K562 (cell line): ENCODE data around the gene TSPAN12.

Experiments
- FOS ChIP-seq: IDR thresholded peaks from 3 replicates; pipeline ENCODE4 v1.6.1; 2011; ENCODE audit not compliant: insufficient read length; ENCODE audit errors: extremely low read depth
- POLR2A ChIP-seq: fragments of 450-650 bp; conservative IDR thresholded peaks from 2 replicates; pipeline ENCODE4 v1.6.1; 2016
- RFX5 ChIP-seq: IDR thresholded peaks from 2 replicates; pipeline ENCODE4 v1.6.1; 2011; ENCODE audit warnings: low read depth, mild to moderate bottlenecking, improper control_type of control experiment, low read length
- TF ChIP-seq, protein P1 (sequence below): sonication (generic); formaldehyde crosslinking; IDR thresholded peaks from 2 replicates; pipeline ENCODE4 v1.9.0; 2022; ENCODE audit warnings: mild to moderate bottlenecking, missing genetic modification reagents
- TF ChIP-seq, protein P2 (sequence below): fragments of 250-450 bp; sonication (Bioruptor Pico); IDR thresholded peaks from 2 replicates; pipeline ENCODE4 v1.8.0; 2021; ENCODE audit warnings: mild to moderate bottlenecking, moderate library complexity
- TF ChIP-seq, protein P3 (sequence below): sonication (generic); formaldehyde crosslinking; IDR thresholded peaks from 2 replicates; pipeline ENCODE4 v1.8.1; 2022; ENCODE audit warnings: missing genetic modification reagents

DNA sequence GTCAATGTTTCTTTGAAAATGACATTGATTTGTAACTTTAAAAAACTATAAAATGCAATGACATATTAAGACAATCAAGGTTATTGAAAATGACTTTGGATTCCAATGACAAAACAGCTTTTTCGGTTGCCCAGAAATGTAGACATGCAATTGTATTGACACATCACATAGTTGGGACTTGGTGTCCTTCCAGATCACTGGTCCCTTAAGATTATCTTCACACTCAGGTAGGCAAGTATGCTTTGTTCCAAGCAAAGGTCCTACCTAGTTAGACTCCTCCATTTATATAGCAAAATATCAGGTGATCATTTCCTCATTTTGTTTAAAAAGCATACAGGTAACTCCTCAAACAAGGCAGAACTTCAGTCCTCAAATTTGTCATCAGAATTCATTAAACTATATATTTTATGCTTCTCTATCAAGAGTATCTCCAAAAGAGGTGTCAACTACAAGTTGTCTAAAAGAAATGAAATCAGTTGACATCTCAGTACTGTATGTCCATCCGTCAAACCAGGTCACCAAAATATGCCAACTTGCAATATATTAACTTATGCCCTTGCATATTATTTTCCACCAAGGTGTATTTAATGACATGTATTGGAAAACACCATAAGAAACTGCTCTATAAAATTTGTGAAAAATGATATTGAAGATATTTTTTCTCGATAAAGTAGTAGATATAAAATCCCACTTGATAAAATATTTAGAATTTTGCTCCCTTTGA lies 64.6 kb downstream of the TSPAN12 start:
- TF ChIP-seq, protein P1, sequence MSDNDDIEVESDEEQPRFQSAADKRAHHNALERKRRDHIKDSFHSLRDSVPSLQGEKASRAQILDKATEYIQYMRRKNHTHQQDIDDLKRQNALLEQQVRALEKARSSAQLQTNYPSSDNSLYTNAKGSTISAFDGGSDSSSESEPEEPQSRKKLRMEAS (CRISPR knock-in tag) = no peak
- TF ChIP-seq POLR2A (no peak), RFX5 (no peak), FOS (no peak)
- TF ChIP-seq, protein P2, sequence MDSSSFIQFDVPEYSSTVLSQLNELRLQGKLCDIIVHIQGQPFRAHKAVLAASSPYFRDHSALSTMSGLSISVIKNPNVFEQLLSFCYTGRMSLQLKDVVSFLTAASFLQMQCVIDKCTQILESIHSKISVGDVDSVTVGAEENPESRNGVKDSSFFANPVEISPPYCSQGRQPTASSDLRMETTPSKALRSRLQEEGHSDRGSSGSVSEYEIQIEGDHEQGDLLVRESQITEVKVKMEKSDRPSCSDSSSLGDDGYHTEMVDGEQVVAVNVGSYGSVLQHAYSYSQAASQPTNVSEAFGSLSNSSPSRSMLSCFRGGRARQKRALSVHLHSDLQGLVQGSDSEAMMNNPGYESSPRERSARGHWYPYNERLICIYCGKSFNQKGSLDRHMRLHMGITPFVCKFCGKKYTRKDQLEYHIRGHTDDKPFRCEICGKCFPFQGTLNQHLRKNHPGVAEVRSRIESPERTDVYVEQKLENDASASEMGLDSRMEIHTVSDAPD (CRISPR knock-in tag) = no peak
- TF ChIP-seq, protein P3, sequence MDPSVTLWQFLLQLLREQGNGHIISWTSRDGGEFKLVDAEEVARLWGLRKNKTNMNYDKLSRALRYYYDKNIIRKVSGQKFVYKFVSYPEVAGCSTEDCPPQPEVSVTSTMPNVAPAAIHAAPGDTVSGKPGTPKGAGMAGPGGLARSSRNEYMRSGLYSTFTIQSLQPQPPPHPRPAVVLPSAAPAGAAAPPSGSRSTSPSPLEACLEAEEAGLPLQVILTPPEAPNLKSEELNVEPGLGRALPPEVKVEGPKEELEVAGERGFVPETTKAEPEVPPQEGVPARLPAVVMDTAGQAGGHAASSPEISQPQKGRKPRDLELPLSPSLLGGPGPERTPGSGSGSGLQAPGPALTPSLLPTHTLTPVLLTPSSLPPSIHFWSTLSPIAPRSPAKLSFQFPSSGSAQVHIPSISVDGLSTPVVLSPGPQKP (CRISPR knock-in tag) = no peak
